ENCODE results near the gene TMC8.

The TMC8 gene

DNA sequence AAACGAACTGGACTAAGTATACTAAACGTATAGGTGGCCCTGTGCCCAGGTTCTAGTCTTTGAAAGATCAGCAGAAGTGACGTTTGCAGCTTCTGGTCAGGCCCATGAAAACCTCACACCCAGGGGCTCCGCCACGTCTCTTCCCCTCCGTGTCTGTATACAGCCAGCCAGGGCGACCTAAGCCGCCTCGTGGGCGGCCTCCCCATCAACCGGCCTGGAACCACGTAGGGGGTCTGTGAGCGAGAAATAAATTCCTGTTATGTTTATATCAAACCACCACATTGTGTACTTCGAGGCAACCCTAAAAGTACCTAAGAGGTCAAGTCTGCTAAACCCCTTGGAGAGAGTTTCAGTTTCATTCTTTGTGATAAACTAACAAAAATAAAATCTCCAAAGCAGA, 49.5 kb downstream of the TMC8 start:
- no peak for DNase-seq (ENCODE audit: low spot score)

DNA sequence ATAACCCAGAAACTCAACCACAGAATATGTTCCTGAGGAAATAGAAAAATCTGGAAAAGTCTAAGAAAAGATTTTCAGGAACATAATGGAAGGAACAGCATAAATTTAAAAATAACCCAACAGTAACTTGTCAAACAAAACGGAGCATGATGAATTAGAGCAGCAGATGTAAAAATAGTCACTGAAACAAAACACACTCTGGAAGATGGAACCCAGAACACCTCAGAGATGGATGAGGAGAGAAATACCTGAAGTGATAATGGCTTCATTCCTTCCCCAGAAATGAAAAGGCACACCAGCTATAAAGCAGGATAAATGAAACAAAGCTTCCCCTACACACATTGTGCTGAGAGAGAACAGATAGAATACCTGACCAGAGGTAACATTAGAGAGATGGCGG, 49.9 kb downstream of the TMC8 start:
- DNase-seq (ENCODE audit: low spot score) = no peak

DNA sequence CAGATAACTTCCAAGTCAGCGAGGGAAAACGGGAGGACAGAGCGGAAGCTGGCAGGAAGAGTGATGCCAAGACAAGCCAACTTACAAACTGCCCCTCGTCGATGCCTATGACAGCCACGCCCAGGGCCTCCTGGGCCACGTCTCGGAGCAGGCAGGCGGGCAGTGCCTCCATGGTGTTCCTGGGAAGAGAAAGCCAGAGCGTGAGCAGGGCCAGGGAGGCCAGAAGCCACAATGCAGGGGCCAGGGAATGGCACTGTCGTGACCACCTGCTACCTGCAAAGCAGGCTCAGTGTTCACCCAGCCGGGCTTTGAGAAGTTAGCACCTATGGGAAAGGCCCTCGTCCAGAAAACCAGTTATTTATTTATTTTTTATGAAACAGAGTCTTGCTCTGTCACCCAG, 51.9 kb downstream of the TMC8 start:
- no peak for DNase-seq (ENCODE audit: low spot score)

DNA sequence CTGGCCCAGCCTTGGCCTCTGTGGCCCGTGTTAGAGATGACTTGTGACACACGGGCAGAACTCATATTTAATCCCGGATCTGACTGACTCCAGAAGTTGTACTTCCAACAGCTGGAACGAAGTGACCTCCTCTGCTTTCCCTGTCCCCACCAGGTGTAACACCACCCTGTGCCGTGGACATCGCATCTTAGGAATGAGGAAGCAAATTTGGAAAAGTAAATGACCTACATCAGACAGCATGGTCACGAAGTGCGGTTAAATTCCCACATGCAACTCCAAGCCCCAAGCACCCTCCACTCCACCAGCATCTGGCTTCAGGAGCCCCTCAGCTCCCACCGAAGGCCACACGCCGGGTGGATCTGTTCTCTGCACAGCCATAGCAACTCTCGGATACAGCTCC, 53.3 kb downstream of the TMC8 start:
- no peak for DNase-seq (ENCODE audit: low spot score)

DNA sequence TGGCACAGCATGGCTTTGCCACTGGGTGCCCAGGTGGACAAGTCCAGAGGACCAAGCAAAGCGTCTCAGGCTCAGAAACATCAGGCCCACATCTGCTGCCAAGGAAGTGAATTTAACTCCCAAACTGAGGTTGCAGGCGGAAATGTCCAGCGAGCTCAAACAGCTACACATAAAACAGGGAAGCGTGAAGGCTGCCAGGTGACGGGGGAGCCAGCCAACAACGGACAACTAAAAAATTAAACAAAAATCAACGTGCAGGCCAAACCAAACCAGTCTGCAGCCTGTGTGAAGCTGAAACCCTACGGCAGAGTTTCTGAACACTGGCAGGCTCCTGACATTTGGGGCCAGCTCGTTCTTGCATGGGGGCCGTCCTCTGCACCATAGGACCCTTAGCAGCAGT, 53.8 kb downstream of the TMC8 start:
- no peak for DNase-seq (ENCODE audit: low spot score)

DNA sequence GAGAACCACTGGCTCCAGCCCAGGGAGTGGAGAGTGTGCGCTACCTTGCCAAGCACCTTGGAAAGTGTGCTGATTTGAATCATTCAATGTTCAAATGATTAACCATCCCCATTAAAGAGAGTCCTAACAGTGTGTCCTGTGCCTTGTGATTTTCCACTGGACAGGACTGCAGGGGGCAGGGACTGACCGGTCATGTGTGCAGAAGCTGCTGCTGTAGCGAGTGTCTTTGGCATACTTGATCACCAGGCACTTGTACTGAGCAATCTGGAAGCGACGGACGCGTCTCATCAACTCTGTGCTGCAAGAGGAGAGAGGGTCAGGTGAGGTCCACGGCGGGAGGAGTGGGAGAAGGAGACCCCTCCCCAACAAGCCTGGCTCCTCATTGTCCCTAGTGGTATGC, 54.3 kb downstream of the TMC8 start:
- DNase-seq (ENCODE audit: low spot score) = no peak

DNA sequence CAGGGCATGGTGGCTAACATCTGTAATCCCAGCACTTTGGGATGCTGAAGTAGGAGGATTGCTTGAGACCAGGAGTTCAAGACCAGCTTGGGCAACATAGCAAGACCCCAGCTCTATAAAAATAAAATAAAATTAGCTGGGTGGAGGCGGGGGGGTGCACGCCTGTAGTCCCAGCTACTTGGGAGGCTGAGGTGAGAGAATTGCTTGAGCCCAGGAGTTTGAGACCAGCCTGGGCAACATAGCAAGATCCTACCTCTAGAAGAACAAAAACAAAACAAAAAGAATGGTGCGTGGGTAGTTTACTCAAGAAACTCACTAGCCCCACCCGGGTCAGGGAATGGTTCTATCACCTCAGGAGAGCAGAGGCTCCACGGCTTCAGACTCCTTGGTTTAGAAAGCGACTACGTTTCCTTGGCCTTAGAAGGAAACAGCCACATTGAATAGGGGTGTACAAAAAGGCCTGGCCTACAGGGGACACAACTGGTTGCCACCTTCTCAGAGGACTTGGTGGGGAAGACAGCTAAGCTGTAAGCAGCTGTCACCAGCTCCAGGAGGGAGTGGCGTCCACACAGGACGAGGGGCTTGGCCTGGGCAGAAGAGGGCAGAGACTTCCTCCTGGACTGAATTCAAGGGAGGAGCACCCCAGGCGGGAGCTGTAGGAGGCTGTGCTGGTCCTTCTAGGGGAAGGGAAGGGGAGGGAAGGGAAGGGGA, 55.6 kb downstream of the TMC8 start:
- no peak for DNase-seq (ENCODE audit: low spot score)

DNA sequence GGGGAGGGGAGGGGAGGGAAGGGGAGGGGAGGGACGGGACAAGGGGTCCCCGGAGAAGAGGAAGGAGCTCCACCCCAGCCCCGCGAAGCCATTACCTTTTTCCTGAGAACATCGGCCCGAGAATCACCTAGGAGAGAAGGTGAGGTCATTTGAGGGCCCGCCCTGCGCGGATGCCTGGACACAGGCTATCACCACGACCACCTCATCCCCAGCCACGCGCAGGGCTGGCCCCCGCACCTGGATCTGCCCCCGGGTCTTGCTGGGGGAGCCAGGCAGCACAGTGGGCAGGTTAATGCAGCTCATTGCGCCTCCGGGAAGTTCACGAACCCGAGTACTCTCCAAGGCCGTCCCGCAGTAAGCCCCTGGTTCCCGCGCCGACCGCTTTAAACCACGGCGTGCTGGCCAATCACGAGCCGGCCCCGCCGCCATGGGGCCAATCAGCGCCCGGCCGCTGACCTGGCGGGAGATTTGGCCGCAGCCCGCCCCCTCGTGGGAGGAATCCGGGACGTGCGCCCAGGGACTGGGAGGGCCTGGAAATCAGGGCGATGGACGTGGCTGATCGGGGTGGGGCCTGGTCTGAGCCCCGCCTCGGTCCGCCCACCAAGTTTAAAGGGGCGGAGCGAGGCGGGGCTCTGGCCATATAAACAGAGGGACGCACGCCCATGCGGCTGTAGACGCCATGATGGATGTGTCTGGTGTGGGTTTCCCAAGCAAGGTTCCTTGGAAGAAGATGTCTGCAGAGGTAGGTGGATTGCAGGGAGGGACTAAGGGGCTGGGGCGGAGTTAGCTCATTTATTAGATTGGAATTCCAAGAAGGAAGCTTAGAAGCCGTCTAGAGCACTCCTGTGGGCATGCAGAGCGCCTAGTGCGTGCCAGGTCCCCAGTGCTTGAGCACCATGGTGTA, 56.4 kb downstream of the TMC8 start, which contains the start of the genes AFMID and TK1:
AFMID (plus strand) TSS at position 671 of the 904 bp plus-strand sequence; CDS start at position 680, 9 bp downstream.
TK1 (minus strand) TSS at position 361 of the 904 bp plus-strand sequence; CDS start at position 303, 58 bp downstream.
- peak; percentile 100 for DNase-seq (ENCODE audit: low spot score)

Measured in ecto neural progenitor cell (in vitro differentiated cells).